Right renal cortex interstitium (tissue), 3 donors: Measurements from ENCODE around the gene OXCT1. TPM values are rescaled to one million over a fixed set of nuclear protein-coding genes. Genes with fewer than 3 reads are reported as not detected.
"Not testable (repeated sequence)": the region's sequence is repeated elsewhere in the genome, so short reads cannot be mapped to it uniquely, and the experiment has no call there.

Source experiments
- DNase-seq, 3 donors: peaks; one replicate each; pipeline ENCODE4 v3.0.0-alpha.2; 2013; ENCODE audit warnings: low read depth in 3 of 3, low spot score in 2 of 3
- polyA plus RNA-seq, 3 donors: library from polyadenylated mRNA; unstranded; fragments of 120-200 nt; gene quantifications; one replicate each; pipeline ENCODE4 v1.2.1, GENCODE V29; 2013; ENCODE audit not compliant: insufficient read length in 3 of 3

OXCT1 gene
- polyA plus RNA-seq, 3 donors = 65.3 to 74.6 (median 66.0) TPM

DNA sequence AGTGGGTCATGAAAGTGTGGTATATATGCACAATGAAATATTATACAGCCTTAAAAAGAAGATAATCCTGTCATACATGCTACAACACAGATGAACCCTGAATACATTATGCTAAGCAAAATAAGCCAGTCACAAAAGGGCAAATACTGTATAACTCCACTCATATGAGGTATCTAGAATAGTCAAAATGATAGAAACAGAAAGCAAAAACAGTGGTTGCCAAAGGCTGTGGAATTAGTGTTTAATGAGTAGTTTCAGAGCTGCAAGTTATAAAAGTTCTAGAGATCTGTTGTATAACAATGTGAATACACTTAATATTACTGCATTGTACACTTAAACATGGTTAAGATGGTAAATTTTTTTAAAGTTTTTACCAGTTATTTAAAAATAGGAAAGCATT is 135.0 kb downstream of the OXCT1 start:
- no peak for DNase-seq

DNA sequence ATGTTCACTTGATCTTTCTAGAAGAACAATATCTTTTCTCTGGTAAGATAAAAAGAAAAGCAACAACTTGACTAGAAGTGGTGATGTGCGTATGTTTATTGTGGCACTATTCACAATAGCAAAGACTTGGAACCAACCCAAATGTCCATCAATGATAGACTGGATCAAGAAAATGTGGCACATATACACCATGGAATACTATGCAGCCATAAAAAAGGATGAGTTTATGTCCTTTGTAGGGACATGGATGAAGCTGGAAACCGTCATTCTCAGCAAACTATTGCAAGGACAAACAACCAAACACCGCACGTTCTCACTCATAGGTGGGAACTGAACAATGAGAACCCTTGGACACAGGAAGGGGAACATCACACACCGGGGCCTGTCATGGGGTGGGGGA is 140.8 kb downstream of the OXCT1 start:
- not testable (repeated sequence) for DNase-seq

DNA sequence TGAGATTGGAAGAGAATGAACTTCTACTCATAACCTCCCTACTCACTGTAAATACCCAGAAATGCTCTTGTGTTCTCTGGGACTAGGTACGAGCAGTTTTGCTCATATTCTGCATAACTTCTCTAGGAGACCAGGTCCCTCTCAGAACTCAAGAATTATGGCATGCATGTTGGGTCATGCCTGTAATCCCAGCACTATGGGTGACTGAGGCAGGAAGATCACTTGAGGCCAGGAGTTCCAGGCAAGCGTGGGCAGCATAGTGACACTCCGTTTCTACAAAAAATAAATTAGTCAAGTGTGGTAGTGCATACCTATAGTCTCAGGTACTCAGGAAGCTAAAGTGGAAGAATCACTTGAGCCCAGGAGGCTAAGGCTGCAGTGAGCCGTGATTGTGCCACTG is 141.9 kb downstream of the OXCT1 start:
- DNase-seq = no peak

DNA sequence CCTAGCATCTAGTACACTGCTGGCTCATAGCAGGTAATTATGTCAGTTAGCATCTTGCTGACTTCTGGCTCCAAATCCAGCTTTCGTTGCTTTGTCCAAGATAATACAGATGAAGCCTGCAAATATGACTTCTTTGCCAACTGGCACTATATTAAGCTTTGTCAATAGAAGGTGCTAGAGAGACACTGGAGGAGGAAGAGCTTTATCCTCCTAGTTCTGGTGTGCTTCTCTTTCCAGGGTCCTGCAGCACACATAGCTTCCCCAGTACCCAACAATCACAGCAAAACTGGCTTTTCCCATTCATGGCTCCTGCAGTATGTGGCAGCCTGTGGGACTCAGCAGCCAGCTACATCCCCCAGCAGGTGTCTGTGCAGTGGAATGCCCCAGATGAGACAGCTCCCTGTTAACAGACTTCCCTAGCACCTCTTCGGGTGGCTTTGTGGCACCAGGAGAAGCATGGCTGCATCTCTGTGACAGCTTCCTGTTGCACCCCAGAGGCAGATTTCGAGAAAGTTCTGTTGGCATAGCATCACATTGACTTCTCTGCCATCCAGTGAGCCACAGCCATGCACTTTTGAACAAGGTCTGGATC is 147.8 kb downstream of the OXCT1 start:
- no peak for DNase-seq

DNA sequence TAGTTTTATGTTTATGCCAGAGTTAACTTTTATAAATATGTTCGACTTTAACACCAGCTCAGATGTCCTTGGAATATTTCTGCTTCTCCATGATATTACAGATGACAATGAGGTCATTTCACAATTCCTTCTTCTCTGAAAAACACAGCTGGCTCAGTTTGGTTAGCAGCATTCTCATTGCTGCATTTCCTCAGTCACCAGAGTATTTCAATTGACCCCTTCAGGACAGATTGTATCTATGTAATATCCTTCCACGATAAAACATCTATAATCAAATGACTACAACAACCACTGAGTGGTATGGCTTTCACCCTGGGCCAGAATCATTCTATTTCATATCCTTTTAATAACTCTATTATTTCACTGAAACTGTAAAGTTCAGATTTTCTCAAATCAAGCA is 148.7 kb downstream of the OXCT1 start:
- DNase-seq = no peak

DNA sequence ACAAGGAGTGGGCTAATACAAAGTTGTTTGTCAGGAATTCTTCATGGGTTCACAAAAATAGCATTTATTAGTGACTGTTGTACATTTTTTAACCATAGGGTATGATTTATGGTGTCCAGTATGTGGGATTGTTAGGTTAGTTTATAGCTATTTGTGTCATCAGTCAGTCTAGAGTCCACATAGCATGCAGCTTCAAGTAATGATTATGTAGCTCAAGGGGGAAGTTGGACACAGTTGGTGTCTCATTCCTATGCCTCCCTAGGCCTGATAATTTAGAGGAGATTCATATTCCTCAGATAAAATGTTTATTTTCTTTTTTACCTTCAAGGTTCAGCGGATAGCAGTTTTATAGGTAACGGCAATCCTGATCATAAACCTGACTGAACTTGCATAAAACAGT is 153.8 kb downstream of the OXCT1 start:
- DNase-seq = no peak

DNA sequence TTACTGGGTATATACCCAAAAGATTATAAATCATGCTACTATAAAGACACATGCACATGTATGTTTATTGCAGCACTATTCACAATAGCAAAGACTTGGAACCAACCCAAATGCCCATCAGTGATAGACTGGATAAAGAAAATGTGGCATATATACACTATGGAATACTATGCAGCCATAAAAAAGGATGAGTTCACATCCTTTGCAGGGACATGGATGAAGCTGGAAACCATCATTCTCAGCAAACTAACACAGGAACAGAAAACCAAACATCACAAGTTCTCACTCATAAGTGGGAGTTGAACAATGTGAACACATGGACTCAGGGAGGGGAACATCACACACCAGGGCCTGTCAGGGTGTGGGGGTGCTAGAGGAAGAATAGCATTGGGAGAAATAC is 155.8 kb downstream of the OXCT1 start:
- DNase-seq = not testable (repeated sequence)

DNA sequence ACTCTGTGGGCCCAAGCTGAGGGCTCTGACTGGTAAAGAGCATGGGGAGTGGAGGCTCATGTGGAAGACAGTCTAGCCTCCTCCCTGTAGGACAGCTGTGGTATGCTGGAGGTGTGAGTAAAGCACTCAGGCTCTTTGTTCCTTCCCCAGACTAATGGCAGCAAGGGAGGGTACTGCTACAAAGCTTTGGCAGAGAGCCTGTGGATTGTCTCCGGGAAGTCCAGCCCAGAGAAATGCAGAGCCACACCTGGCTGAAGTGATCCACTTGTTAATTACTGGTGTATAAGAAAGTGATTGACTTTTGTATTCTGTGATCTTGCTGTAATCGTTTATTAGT is 161.7 kb downstream of the OXCT1 start:
- no peak for DNase-seq

DNA sequence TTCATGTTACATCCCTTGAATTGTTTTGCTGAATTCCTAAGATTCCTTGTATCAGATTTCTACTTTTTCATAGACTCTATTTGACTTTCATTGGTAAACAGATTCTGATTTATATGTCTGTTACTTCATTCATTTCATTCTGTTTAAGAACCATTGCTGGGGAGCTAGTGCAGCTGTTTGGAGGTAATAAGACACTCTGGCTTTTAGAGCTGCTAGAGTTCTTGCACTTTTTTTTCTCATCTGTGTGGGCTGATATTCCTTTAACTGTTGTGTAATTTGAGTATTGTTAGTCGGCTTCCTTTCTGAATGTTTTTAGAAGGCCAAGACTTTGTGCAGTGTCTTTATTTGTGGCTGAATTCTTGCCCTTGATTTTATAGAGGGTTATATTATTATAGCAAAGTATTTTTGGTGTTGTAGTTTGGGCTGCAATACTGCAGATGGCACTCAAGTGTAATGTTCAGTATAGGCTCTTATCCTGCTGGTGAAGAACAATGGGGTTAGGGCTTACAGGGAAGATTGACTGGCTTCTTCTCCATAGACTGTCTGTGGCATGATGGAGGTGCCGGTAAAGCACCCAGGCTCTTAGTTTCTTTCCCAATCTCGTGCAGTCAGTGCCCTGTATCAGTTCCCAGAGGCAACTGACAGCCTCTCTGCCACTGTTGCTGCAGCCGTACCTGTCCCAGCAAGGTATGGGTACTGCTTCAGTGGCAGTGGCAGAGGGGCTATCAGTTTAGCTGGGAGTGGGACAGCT is 162.2 kb downstream of the OXCT1 start:
- no peak for DNase-seq

DNA sequence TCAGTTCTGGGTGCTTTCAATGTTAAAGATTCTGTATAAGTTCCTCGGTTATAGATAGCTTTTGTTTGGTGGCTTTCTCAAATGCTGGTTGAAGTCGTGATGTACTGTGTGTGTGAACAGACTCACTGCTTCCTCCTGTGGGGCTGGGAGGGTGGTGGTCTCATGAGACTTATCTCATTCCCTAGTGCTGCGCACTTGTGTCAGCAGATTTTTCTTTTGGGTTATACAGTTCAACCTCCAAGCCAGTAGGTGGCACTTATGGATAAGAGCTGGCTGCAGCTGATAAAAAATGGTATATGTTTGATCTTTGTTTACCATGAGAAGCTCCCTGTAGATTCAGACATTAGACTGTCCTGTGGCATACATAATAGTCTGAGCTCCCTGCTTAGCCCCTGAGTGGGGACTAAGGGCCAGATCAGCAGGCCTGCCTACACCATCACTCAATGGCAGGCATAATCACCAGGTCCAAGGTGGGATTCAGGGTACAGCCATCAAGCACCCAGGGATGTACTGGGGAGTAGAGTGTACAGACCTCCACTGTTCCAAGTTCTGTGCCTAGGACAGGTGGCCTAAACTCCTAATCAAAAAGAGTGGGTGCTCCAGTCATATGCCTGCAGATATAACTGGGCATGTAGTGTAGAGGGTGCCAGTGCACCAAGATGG is 174.2 kb downstream of the OXCT1 start:
- DNase-seq = no peak

DNA sequence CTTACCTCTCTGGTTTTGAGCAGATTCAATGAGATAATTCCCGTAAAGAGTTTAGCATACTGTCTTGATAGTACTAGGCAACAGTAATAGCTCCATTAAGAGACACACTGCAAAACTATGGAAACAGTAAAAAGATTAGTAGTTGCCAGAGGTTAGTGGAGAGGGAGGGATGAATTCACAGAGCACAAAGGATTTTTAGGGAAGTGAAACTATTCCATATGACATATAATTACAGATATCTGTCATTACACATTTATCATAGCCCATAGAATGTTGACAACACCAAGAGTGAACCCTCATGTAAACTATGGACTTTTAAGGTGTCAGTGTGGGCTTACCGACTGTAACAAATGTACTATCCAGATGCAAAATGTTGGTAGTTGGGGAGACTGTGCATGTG is 183.5 kb downstream of the OXCT1 start:
- DNase-seq = no peak

DNA sequence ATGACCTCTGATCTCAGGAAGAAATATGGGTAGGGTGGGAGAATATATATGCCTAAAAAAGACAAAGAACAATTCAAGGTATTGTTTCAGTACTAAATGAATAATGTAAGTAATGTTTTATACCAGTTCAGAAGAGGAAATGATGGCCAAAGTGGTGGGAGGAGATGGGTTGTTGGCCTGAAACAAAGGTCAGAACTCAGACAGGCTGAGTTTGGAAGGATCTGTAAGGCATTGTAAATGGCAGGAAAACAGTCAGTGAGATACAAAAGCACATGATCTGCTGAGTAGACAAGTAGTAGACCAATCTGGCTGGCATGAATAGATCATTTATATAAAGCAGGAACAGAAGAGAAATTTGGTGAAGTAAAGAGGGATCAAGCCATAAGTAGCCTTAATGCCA is 184.0 kb downstream of the OXCT1 start:
- DNase-seq = no peak

DNA sequence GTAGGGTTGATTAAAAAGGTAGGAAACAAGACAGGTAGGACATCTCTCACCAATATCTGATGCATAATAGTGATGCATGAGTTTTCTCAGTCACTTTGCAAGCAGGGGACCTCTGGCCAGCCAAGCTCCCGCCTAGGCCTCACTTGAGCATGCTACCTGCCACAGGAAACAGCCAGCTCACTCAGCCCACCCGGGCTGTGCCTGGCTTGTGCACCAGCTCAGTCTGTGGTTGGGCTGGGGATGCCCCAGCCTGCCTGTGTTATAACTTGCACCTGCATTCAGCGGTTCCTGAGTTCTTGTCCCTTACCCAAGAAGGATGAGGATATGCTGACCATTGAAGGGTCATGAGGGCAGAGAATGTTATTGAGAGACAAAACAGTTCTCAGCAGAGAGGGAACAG is 187.0 kb downstream of the OXCT1 start:
- no peak for DNase-seq

DNA sequence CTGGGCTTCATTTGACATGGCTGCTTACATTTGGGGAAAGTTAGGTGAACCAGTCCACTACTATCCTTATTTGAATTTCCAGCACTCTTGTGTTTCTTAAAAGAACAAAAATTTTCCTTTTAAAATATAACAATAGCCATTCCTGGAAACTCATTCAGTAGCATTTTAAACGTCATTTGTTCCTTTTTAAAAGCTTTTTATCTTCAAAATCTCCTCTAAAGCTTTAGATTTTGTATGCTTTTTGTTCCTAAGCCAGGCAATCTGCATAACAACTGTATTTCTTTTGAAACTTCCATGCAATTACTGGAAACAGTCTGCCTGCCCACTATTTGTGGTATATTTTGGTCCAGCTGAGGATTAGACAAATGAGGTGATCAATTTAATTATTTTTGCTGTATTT is 187.6 kb downstream of the OXCT1 start:
- no peak for DNase-seq

DNA sequence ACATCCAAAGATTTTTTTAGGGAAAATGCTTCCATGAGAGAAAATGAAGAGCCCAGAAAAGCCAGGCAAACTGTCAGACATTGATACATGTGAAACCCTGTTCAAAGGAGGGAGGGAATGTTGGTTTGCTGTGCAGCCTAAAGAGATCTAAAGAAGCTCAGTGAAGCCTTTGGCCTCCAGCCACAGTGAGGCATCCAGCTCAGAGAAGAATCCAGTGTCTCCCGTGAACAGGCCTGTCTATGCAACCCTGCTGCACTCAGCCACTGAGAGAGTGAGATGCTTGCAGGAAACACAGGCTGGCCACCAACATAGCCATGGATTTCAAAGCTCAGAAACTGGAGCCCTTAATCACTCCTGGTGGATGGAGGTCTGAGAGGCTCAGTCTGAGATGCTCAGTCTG is 188.4 kb downstream of the OXCT1 start:
- no peak for DNase-seq

Other genes starting within 250 kb of the OXCT1 start
- 10 to 100 TPM; 31.4 to 35.2 (median 32.9) TPM for gene RIMOC1, start 33.9 kb upstream of the OXCT1 start, polyA plus RNA-seq
- 10 to 100 TPM; 12.7 to 15.9 (median 15.2) TPM for gene FBXO4, start 54.9 kb upstream of the OXCT1 start, polyA plus RNA-seq